ENCODE results near the gene PRDM5.

GRCh38 chr4:120659616-120660170 lies 262.8 kb downstream of the PRDM5 start:
- TF ChIP-seq, protein P1, sequence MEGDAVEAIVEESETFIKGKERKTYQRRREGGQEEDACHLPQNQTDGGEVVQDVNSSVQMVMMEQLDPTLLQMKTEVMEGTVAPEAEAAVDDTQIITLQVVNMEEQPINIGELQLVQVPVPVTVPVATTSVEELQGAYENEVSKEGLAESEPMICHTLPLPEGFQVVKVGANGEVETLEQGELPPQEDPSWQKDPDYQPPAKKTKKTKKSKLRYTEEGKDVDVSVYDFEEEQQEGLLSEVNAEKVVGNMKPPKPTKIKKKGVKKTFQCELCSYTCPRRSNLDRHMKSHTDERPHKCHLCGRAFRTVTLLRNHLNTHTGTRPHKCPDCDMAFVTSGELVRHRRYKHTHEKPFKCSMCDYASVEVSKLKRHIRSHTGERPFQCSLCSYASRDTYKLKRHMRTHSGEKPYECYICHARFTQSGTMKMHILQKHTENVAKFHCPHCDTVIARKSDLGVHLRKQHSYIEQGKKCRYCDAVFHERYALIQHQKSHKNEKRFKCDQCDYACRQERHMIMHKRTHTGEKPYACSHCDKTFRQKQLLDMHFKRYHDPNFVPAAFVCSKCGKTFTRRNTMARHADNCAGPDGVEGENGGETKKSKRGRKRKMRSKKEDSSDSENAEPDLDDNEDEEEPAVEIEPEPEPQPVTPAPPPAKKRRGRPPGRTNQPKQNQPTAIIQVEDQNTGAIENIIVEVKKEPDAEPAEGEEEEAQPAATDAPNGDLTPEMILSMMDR (conservative IDR thresholded peaks at IDR 0.05 in 1 of 2, IDR thresholded peaks at IDR 0.05 in 1 of 2; ENCODE audit: low read depth in 1 of 2, low read length in 2 of 2), result no peak
- no peak for TF ChIP-seq EZH2 (IDR thresholded peaks at IDR 0.05; ENCODE audit: low read length, missing control alignments)

Measured in fibroblast of lung (primary cell).